KBM-7 (cell line): Measurements from ENCODE around the gene CDHR2.

Experiments
- DNase-seq: peaks from one replicate; pipeline ENCODE4 v3.0.0-alpha.2; 2015
- in situ Hi-C: fragments of 300-500 bp; cut with MboI; formaldehyde crosslinking; loops from 2 replicates; pipeline ENCODE4 v1.14.3; 2020; ENCODE audit warnings: low sequenced_read_pairs, low pct_unique_long_range_greater_than_20kb, mixed read lengths

The CDHR2 gene

GRCh38 chr5:176560364-176560763 lies 11.2 kb downstream of the CDHR2 start:
- in situ Hi-C loops: no loop called here
- DNase-seq: no peak

DNA sequence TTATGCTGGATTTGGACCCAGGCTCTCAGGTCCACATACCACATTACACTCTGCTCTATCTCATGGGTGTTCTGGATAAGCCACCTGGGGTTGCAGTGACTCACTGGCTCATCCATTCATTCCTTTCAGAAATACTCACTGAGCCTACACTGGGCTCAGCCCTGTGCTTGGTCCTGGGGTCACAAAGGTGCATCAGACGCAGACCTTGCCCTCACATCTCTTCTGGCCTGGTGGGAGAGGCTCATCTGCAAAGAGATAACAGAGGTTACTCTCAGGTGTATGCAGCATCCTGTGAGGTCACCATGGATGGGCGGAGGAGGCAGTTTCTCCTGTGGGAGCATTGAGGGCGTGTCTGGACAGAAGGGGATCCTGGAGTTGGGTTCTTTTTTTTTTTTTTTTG lies 12.1 kb downstream of the CDHR2 start:
- no peak for DNase-seq
- in situ Hi-C loops: no loop called here

- in situ Hi-C loops: no loop called here
- no peak for DNase-seq
These were observed 13.0 kb downstream of the CDHR2 start for GRCh38 chr5:176562189-176562588.

DNA sequence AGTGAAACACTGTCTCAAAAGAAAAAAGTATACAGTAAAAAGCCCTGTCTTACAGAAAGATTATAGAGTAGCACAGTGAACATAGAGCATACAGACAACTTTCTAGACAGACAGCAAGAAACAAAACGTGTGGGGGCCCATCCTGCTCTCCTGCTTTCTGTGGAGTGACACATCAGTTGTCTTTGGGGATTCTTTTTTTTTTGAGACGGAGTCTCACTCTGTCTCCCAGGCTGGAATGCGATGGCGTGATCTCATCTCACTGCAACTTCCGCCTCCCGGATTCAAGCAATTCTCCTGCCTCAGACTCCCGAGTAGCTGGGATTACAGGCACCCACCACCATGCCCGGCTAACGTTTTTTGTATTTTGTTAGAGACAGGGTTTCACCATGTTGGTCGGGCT lies 14.9 kb downstream of the CDHR2 start:
- in situ Hi-C loops: no loop called here
- no peak for DNase-seq

DNA sequence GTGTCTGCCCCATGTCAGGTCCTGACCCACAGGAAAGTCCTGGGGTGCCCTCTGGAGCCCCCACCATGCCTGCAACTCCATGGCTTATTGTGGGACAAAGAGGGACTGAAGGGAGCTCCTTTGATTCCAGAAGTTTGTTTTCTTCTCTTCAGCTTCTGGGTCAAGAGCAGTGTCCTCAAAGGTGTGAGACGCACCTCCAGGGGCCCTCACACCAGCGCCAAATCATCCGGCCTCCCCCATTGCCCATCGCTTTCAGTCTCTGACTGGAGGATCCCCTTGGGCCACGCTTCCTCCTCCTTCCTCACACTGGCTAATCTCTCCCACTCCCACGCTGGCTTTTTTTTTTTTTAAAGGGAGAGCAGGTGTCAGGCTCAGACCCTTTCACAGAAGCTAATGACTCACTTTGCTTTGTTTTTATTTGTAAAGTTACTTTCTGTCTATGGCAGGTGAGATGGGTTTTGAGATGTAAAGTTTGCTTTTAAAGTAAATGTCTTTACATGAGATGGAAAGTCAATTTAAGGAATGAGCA lies 16.7 kb downstream of the CDHR2 start:
- DNase-seq: no peak
- in situ Hi-C loops: no loop called here

DNA sequence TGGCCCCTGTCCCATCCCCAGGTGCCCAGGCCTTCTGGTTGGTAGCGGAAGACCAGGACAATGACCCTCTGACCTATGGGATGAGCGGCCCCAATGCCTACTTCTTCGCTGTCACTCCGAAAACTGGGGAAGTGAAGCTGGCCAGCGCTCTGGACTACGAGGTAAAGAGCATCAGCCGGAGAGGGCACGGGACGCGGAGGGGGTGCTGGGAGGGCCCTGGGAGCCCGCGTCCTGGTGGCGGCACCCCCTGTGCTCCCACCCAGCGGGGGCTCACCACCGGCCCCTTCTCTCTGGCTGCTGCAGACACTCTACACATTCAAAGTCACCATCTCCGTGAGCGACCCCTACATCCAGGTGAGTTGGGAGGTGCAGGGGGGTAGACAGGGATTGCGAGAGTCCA lies 19.5 kb downstream of the CDHR2 start:
- in situ Hi-C loops: no loop called here
- no peak for DNase-seq

GRCh38 chr5:176570044-176570443 lies 20.9 kb downstream of the CDHR2 start:
- in situ Hi-C loops: no loop called here
- no peak for DNase-seq

DNA sequence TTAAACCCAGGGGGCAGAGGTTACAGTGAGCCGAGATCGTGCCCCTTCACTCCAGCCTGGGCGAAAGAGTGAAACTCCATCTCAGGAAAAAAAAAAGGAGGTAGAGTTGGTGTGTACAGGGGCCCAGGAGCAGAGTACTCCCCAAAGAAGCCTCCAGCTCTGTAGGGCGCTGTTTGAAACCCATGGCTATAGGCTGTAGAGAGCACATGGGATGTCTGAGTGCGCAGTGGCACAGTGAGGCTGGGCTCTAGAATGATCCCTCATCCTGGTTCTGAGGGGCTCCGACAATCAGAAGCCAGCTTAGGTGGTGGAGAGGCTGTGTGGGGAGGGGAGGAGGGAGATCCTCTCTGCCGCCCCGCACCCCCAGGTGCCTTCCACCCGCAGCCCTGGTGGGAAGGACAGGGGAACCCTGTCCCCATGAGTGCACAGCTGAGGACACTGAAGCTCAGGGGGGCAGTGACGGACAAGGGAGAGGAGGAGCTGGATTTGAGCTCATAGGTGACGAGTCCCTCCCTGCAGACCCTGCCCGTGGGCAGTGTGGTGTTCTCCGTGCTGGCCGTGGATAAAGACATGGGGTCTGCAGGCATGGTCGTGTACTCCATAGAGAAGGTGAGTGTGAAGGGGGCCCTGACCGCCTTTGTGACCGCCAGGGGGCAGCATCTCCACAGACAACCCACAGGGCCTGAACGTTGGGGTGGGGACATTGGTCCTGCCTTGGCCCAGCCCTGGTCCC lies 24.6 kb downstream of the CDHR2 start:
- DNase-seq: peak; percentile 74
- in situ Hi-C loops: no loop called here

- in situ Hi-C loops: no loop called here
- DNase-seq: no peak
These were observed 25.1 kb downstream of the CDHR2 start for GRCh38 chr5:176574297-176574591.

GRCh38 chr5:176575066-176575465 lies 25.9 kb downstream of the CDHR2 start:
- no peak for DNase-seq
- in situ Hi-C loops: no loop called here

DNA sequence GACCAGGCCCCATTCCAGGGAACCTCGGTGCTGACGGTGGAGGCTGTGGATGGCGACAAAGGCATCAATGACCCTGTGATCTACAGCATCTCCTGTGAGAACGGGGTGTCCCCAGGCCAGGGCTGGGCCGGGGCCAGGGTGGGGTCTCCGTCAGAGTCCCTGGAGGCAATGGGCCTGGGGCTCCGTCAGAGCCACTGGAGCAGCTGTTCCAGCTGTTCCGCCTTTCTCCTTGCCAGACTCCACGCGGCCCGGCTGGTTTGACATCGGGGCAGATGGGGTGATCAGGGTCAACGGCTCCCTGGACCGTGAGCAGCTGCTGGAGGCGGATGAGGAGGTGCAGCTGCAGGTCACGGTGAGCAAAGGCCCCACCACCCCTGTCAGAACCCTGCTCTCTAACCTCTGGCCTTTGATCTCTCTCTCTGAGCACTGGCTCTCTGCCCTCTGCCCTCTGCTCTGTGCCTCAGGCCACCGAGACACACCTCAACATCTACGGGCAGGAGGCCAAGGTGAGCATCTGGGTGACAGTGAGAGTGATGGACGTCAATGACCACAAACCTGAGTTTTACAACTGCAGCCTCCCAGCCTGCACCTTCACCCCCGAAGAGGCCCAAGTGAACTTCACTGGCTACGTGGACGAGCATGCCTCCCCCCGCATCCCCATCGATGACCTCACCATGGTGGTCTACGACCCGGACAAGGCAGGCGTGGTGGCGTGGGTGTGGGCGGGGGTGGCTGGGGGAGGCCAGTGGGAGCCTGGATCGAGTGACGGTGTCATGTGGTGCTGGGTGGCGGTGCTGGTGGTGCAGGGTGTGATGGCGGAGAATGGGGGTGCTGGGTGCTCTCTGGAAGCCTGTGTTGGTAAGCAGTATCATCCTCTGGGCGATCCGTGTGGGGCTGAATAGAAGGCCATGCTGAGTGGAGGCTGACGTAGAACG lies 26.6 kb downstream of the CDHR2 start:
- no peak for DNase-seq
- in situ Hi-C loops: no loop called here

GRCh38 chr5:176577312-176578176 lies 28.4 kb downstream of the CDHR2 start:
- in situ Hi-C loops: no loop called here
- no peak for DNase-seq

GRCh38 chr5:176578391-176578808 lies 29.3 kb downstream of the CDHR2 start:
- in situ Hi-C loops: no loop called here
- peak; percentile 23 for DNase-seq

DNA sequence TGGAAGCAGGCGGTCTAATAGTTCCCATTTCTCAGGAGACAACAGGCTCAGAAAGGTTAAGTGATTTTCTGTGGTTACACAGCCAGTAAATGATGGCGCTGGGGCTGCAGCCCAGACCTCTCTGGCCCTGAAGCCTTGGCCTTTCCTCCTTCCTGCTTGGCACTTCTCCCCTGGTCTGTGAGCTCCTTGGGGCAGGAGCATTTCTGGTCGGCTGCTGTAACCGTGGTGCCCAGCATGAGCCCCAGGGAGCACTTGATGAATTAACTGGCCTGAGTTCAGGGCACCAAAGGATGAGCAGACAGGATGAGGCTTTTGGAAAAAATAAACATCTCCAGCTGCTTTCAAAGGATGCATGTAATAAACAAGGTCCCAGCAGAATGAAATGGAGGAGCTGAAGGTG lies 30.2 kb downstream of the CDHR2 start:
- in situ Hi-C loops: no loop called here
- DNase-seq: no peak

DNA sequence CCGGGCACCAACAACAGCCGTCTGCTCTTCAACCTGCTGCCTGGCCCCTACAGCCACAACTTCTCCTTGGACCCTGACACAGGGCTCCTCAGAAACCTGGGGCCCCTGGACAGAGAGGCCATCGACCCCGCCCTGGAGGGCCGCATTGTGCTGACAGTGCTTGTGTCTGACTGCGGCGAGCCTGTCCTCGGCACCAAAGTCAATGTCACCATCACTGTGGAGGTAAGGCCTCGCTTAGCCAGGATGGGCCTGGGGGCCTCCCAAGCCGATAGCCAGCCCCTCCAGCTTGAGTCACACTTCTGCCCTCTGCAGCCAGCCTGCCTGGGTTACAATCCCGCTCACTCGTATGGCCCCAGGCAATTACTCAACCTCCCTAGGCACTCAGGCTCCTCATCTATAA lies 32.2 kb downstream of the CDHR2 start:
- DNase-seq: no peak
- in situ Hi-C loops: no loop called here

DNA sequence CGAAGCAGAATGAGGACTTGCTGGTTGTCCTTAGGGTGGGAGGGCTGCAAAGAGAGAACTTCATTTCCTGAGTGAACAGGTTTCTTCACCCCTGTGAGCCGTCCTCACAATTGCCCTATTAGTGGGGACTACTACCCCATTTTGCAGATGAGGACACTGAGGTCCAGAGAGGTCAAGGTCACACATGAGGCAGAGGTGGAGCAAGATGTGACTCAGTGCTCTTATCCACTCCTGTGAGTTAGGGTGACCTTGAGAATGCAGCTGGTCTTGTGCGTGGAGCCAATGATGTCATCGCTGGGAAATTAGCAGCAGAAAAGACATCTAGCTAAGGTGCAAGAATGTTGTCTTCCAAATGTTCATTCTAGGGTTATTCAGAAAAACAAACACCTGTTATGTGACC lies 33.9 kb downstream of the CDHR2 start:
- in situ Hi-C loops: no loop called here
- no peak for DNase-seq

GRCh38 chr5:176587398-176587797 lies 38.3 kb downstream of the CDHR2 start:
- in situ Hi-C loops: no loop called here

DNA sequence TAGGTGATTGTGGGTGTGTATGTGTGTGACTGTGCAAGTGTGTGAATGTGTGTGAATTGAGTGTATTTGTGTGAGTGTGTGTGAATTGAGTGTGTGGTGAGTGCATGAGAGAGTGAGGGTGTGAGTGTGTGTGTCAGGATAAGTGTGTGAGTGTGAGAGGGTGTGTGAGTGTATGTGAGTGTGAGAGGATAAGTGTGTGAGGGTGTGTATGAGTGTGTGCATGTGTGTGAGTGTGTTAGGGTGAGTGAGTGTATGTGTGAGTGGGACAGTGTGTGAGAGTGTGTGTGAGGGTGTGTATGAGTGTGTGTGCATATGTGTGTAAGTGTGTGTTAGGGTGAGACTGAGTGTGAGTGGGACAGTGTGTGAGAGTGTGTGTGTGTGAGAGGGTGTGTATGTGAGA lies 39.2 kb downstream of the CDHR2 start:
- DNase-seq: no peak
- in situ Hi-C loops: no loop called here

More at GRCh38 chr5:176587398-176587797, 38.3 kb downstream of the CDHR2 start:
- no peak for DNase-seq

GRCh38 chr5:176589039-176589769 lies 40.1 kb downstream of the CDHR2 start:
- no peak for DNase-seq
- in situ Hi-C loops: no loop called here
